SK-N-SH treated with all-trans-retinoic acid at 6 μM for 48 hours (cell line): ENCODE results near the gene SLC44A5.

Source experiments
- ATAC-seq: fragments of 200-7000 bp; cut with Tn5 transposase; 3 replicates; pipeline ENCODE4 v1.9.1; 2020; ENCODE audit warnings: mild to moderate bottlenecking, moderate library complexity
- ARNTL ChIP-seq: fragments of 450-650 bp; formaldehyde crosslinking; IDR thresholded peaks from 2 replicates; pipeline ENCODE4 v1.5.0; 2020; ENCODE audit warnings: low read depth, mild to moderate bottlenecking, moderate library complexity, borderline replicate concordance
- BACH2 ChIP-seq: fragments of 250-450 bp; sonication (Bioruptor Pico); IDR thresholded peaks from 2 replicates; pipeline ENCODE4 v1.9.0; 2021; ENCODE audit warnings: mild to moderate bottlenecking, borderline replicate concordance
- ESRRG ChIP-seq: fragments of 250-450 bp; sonication (Bioruptor Pico); IDR thresholded peaks from 2 replicates; pipeline ENCODE4 v1.6.1; 2021; ENCODE audit warnings: mild to moderate bottlenecking
- GLIS3 ChIP-seq: fragments of 250-450 bp; sonication (Bioruptor Pico); IDR thresholded peaks from 2 replicates; pipeline ENCODE4 v1.5.0; 2020; ENCODE audit warnings: mild to moderate bottlenecking, moderate library complexity
- ISL1 ChIP-seq: fragments of 250-450 bp; sonication (Bioruptor Pico); IDR thresholded peaks from 2 replicates; pipeline ENCODE4 v2.1.2; 2022; ENCODE audit warnings: mild to moderate bottlenecking, moderate library complexity
- OSR1 ChIP-seq: fragments of 250-450 bp; sonication (Bioruptor Pico); IDR thresholded peaks from 2 replicates; pipeline ENCODE4 v1.8.0; 2022; ENCODE audit warnings: moderate library complexity, mild to moderate bottlenecking, inconsistent platforms
- PATZ1 ChIP-seq: fragments of 250-450 bp; sonication (Bioruptor Pico); IDR thresholded peaks from 2 replicates; pipeline ENCODE4 v1.8.0; 2020; ENCODE audit warnings: mild to moderate bottlenecking, moderate library complexity, borderline replicate concordance
- PPARA ChIP-seq: fragments of 250-450 bp; sonication (Bioruptor Pico); IDR thresholded peaks from 2 replicates; pipeline ENCODE4 v1.5.0; 2020; ENCODE audit warnings: mild to moderate bottlenecking, borderline replicate concordance
- RARB ChIP-seq: fragments of 250-450 bp; sonication (Bioruptor Pico); IDR thresholded peaks from 2 replicates; pipeline ENCODE4 v1.8.0; 2021; ENCODE audit warnings: mild to moderate bottlenecking, moderate library complexity
- SNAI2 ChIP-seq: fragments of 250-450 bp; sonication (Bioruptor Pico); IDR thresholded peaks from 2 replicates; pipeline ENCODE4 v1.5.0; 2020; ENCODE audit warnings: mild to moderate bottlenecking, moderate library complexity
- TCF4 ChIP-seq: fragments of 250-450 bp; sonication (Bioruptor Pico); IDR thresholded peaks from 2 replicates; pipeline ENCODE4 v1.8.0; 2021; ENCODE audit warnings: mild to moderate bottlenecking, moderate library complexity, borderline replicate concordance
- TOX ChIP-seq: fragments of 250-450 bp; sonication (Bioruptor Pico); IDR thresholded peaks from 2 replicates; pipeline ENCODE4 v1.8.0; 2021; ENCODE audit warnings: mild to moderate bottlenecking, moderate library complexity, borderline replicate concordance
- ZC3H10 ChIP-seq: fragments of 250-450 bp; sonication (Bioruptor Pico); IDR thresholded peaks from 2 replicates; pipeline ENCODE4 v1.5.1; 2021; ENCODE audit warnings: mild to moderate bottlenecking, moderate library complexity
- ZFP3 ChIP-seq: fragments of 250-450 bp; sonication (Bioruptor Pico); IDR thresholded peaks from 2 replicates; pipeline ENCODE4 v1.5.0; 2020; ENCODE audit warnings: mild to moderate bottlenecking, moderate library complexity
- ZFP30 ChIP-seq: fragments of 450-650 bp; formaldehyde crosslinking; IDR thresholded peaks from 2 replicates; pipeline ENCODE4 v1.5.0; 2022; ENCODE audit warnings: mild to moderate bottlenecking, moderate library complexity
- ZNF565 ChIP-seq: fragments of 450-650 bp; formaldehyde crosslinking; conservative IDR thresholded peaks from 2 replicates; pipeline ENCODE4 v1.5.0; 2020; ENCODE audit warnings: low read depth, mild to moderate bottlenecking, moderate library complexity
- ZNF8 ChIP-seq: fragments of 450-650 bp; formaldehyde crosslinking; IDR thresholded peaks from 2 replicates; pipeline ENCODE4 v1.5.0; 2020; ENCODE audit warnings: mild to moderate bottlenecking, moderate library complexity
- TF ChIP-seq, protein P1 (sequence below): fragments of 250-450 bp; sonication (Bioruptor Pico); IDR thresholded peaks from 2 replicates; pipeline ENCODE4 v1.8.0; 2021; ENCODE audit warnings: low read depth, mild to moderate bottlenecking, moderate library complexity, borderline replicate concordance
- TF ChIP-seq, protein P2 (sequence below): fragments of 250-450 bp; sonication (Bioruptor Pico); IDR thresholded peaks from 2 replicates; pipeline ENCODE4 v1.5.0; 2020; ENCODE audit warnings: mild to moderate bottlenecking, moderate library complexity
- TF ChIP-seq, protein P3 (sequence below): fragments of 250-450 bp; sonication (Bioruptor Pico); IDR thresholded peaks from 2 replicates; pipeline ENCODE4 v1.5.1; 2021; ENCODE audit warnings: mild to moderate bottlenecking, moderate library complexity

The SLC44A5 gene

GRCh38 chr1:75461808-75462325 is 149.0 kb downstream of the SLC44A5 start (continued):
- TF ChIP-seq ZFP30 (CRISPR knock-in tag) (no peak), BACH2 (CRISPR knock-in tag) (no peak), TCF4 (no peak)

- ATAC-seq, result peak; percentile 41; the same call in 1 of the 3 replicates
- TF ChIP-seq, protein P1, sequence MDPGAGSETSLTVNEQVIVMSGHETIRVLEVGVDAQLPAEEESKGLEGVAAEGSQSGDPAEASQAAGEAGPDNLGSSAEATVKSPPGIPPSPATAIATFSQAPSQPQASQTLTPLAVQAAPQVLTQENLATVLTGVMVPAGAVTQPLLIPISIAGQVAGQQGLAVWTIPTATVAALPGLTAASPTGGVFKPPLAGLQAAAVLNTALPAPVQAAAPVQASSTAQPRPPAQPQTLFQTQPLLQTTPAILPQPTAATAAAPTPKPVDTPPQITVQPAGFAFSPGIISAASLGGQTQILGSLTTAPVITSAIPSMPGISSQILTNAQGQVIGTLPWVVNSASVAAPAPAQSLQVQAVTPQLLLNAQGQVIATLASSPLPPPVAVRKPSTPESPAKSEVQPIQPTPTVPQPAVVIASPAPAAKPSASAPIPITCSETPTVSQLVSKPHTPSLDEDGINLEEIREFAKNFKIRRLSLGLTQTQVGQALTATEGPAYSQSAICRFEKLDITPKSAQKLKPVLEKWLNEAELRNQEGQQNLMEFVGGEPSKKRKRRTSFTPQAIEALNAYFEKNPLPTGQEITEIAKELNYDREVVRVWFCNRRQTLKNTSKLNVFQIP (CRISPR knock-in tag), result no peak
- TF ChIP-seq, protein P2, sequence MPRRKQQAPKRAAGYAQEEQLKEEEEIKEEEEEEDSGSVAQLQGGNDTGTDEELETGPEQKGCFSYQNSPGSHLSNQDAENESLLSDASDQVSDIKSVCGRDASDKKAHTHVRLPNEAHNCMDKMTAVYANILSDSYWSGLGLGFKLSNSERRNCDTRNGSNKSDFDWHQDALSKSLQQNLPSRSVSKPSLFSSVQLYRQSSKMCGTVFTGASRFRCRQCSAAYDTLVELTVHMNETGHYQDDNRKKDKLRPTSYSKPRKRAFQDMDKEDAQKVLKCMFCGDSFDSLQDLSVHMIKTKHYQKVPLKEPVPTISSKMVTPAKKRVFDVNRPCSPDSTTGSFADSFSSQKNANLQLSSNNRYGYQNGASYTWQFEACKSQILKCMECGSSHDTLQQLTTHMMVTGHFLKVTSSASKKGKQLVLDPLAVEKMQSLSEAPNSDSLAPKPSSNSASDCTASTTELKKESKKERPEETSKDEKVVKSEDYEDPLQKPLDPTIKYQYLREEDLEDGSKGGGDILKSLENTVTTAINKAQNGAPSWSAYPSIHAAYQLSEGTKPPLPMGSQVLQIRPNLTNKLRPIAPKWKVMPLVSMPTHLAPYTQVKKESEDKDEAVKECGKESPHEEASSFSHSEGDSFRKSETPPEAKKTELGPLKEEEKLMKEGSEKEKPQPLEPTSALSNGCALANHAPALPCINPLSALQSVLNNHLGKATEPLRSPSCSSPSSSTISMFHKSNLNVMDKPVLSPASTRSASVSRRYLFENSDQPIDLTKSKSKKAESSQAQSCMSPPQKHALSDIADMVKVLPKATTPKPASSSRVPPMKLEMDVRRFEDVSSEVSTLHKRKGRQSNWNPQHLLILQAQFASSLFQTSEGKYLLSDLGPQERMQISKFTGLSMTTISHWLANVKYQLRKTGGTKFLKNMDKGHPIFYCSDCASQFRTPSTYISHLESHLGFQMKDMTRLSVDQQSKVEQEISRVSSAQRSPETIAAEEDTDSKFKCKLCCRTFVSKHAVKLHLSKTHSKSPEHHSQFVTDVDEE, result no peak
- no peak for TF ChIP-seq TOX (CRISPR knock-in tag)
- TF ChIP-seq, all 23 proteins: peak for 0
These were observed 160.9 kb downstream of the SLC44A5 start for GRCh38 chr1:75449998-75450397.

DNA sequence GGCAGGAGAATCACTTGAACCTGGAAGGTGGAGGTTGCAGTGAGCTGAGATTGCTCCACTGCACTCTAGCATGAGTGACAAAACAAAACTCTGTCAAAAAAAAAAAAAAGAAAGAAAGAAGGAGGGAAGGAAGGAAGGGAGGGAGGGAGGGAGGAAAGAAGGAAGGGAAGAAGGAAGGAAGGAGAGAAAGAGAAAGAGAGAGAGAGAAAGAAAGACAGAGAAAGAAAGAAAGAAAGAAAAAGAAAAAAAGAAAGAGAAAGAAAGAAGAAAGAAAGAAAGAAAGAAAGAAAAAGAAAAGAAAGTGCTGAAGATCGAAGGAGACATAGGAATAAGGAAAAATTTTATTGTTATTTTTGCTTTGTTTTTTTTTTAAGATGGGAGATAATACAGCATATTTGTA is 166.7 kb downstream of the SLC44A5 start:
- ATAC-seq, result no peak
- no peak for TF ChIP-seq GLIS3
- TF ChIP-seq TOX (CRISPR knock-in tag), result no peak
- TF ChIP-seq, protein P2, result no peak
- TF ChIP-seq OSR1 (CRISPR knock-in tag), result no peak
- TF ChIP-seq ISL1 (CRISPR knock-in tag), result no peak
- TF ChIP-seq, protein P1 (CRISPR knock-in tag), result no peak
- TF ChIP-seq, protein P3, sequence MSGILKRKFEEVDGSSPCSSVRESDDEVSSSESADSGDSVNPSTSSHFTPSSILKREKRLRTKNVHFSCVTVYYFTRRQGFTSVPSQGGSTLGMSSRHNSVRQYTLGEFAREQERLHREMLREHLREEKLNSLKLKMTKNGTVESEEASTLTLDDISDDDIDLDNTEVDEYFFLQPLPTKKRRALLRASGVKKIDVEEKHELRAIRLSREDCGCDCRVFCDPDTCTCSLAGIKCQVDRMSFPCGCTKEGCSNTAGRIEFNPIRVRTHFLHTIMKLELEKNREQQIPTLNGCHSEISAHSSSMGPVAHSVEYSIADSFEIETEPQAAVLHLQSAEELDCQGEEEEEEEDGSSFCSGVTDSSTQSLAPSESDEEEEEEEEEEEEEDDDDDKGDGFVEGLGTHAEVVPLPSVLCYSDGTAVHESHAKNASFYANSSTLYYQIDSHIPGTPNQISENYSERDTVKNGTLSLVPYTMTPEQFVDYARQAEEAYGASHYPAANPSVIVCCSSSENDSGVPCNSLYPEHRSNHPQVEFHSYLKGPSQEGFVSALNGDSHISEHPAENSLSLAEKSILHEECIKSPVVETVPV (CRISPR knock-in tag), result no peak

- no peak for TF ChIP-seq OSR1 (CRISPR knock-in tag)
- no peak for TF ChIP-seq TCF4
- TF ChIP-seq, protein P2, result no peak
- no peak for TF ChIP-seq SNAI2 (CRISPR knock-in tag)
- no peak for TF ChIP-seq BACH2 (CRISPR knock-in tag)
- TF ChIP-seq ZFP3 (CRISPR knock-in tag), result no peak
- no peak for TF ChIP-seq ZNF8 (CRISPR knock-in tag)
- TF ChIP-seq ESRRG (CRISPR knock-in tag), result no peak
- TF ChIP-seq PPARA, result no peak
- no peak for TF ChIP-seq TOX (CRISPR knock-in tag)
- TF ChIP-seq PATZ1 (CRISPR knock-in tag), result no peak
- no peak for TF ChIP-seq GLIS3
- no peak for TF ChIP-seq RARB (CRISPR knock-in tag)
- TF ChIP-seq ZNF565 (CRISPR knock-in tag), result no peak
- no peak for TF ChIP-seq ZFP30 (CRISPR knock-in tag)
- no peak for TF ChIP-seq ISL1 (CRISPR knock-in tag)
- no peak for TF ChIP-seq ZC3H10 (CRISPR knock-in tag)
- TF ChIP-seq ARNTL (CRISPR knock-in tag), result no peak
- ATAC-seq, result no peak
These were observed 170.6 kb downstream of the SLC44A5 start for GRCh38 chr1:75440274-75440673.
